GM19193 (cell line): ENCODE measurements around the gene MMP27.

Source experiments
- POLR2A ChIP-seq: IDR thresholded peaks from 4 replicates; pipeline ENCODE4 v1.6.1; 2011; ENCODE audit not compliant: insufficient read depth, insufficient read length; ENCODE audit errors: extremely low read depth

The MMP27 gene

GRCh38 chr11:102708654-102709053 lies 3.1 kb upstream of the MMP27 start:
- TF ChIP-seq POLR2A: no peak

- TF ChIP-seq POLR2A: no peak
These were observed 728 bp downstream of the MMP27 start for GRCh38 chr11:102704841-102705240.

GRCh38 chr11:102703826-102704493 lies 1.6 kb downstream of the MMP27 start:
- TF ChIP-seq POLR2A: no peak

- TF ChIP-seq POLR2A: no peak
These were observed 10.4 kb downstream of the MMP27 start for GRCh38 chr11:102695201-102695600.

- TF ChIP-seq POLR2A: no peak
These were observed 19.8 kb downstream of the MMP27 start for GRCh38 chr11:102685754-102686153.

GRCh38 chr11:102685338-102685737 lies 20.2 kb downstream of the MMP27 start:
- no peak for TF ChIP-seq POLR2A

- no peak for TF ChIP-seq POLR2A
These were observed 22.3 kb downstream of the MMP27 start for GRCh38 chr11:102683277-102683676.

- TF ChIP-seq POLR2A: no peak
These were observed 24.6 kb downstream of the MMP27 start for GRCh38 chr11:102680945-102681344.

- no peak for TF ChIP-seq POLR2A
These were observed 27.5 kb downstream of the MMP27 start for GRCh38 chr11:102678022-102678421.

GRCh38 chr11:102676084-102676483 lies 29.5 kb downstream of the MMP27 start:
- TF ChIP-seq POLR2A: no peak

GRCh38 chr11:102669664-102670063 lies 35.9 kb downstream of the MMP27 start:
- no peak for TF ChIP-seq POLR2A

GRCh38 chr11:102666331-102666957 lies 39.1 kb downstream of the MMP27 start:
- TF ChIP-seq POLR2A: no peak

GRCh38 chr11:102664001-102664752 lies 41.4 kb downstream of the MMP27 start:
- no peak for TF ChIP-seq POLR2A

GRCh38 chr11:102662607-102663006 lies 43.0 kb downstream of the MMP27 start:
- no peak for TF ChIP-seq POLR2A

GRCh38 chr11:102661040-102661439 lies 44.5 kb downstream of the MMP27 start:
- no peak for TF ChIP-seq POLR2A

- TF ChIP-seq POLR2A: no peak
These were observed 49.0 kb downstream of the MMP27 start for GRCh38 chr11:102656528-102656927.
